Esophagus muscularis mucosa (tissue), 3 donors: ENCODE results near the gene CPLX1.

Experiments used
- CTCF ChIP-seq, 3 experiments: fragments of 200-600 bp in 2 of 3; fragments of 450-650 bp in 1 of 3; sonication (generic) in 2 of 3; IDR thresholded peaks; one replicate each; pipeline ENCODE4 v1.5.1; 2017 to 2019; ENCODE audit warnings: antibody characterized with exemption in 3 of 3, mild to moderate bottlenecking in 2 of 3, moderate library complexity in 1 of 3
- POLR2A ChIP-seq: fragments of 450-650 bp; IDR thresholded peaks from one replicate; pipeline ENCODE4 v1.6.1; 2017; ENCODE audit warnings: antibody characterized with exemption, moderate library complexity, mild to moderate bottlenecking, low read depth

- TF ChIP-seq POLR2A (no peak), CTCF (IDR thresholded peaks at IDR 0.05) (no peak)
These were observed at the start of gene CPLX1 for GRCh38 chr4:825971-826330.
